ENCODE measurements around the gene RNASEH2A. TPM values are rescaled to one million over a fixed set of nuclear protein-coding genes. Genes with fewer than 3 reads are reported as not detected.

RNASEH2A gene
- total and polyA plus RNA-seq, 2 of the 13 experiments (the other 11 are each of a cell fraction or from before 2014, with no cell fraction given) = 25.1 to 35.8 TPM

GRCh38 chr19:12789904-12790619 lies 16.3 kb upstream of the RNASEH2A start (continued):
- TF ChIP-seq ZBTB37 (CRISPR knock-in tag; IDR thresholded peaks at IDR 0.05) = no peak
- TF ChIP-seq SP2 (CRISPR knock-in tag; IDR thresholded peaks at IDR 0.05) = no peak
- peak; percentile 58; the same call in 1 of the 2 replicates for TF ChIP-seq ZFP91 (CRISPR knock-in tag; IDR thresholded peaks at IDR 0.05; ENCODE audit: borderline replicate concordance)
- 0 out of 2 replicates have a peak, but pooled peaks have one; percentile 8 for TF ChIP-seq ZBTB43 (CRISPR knock-in tag; conservative IDR thresholded peaks at IDR 0.05)
- no peak for TF ChIP-seq ZNF138 (CRISPR knock-in tag; IDR thresholded peaks at IDR 0.05; ENCODE audit: low read depth)
- TF ChIP-seq SP4 (CRISPR knock-in tag; IDR thresholded peaks at IDR 0.05) = no peak; the same call in 1 of the 2 replicates
- no peak for TF ChIP-seq ZNF567 (CRISPR knock-in tag; IDR thresholded peaks at IDR 0.05; ENCODE audit: borderline replicate concordance)
- TF ChIP-seq CSRNP1 (CRISPR knock-in tag; IDR thresholded peaks at IDR 0.05) = no peak; the same call in 1 of the 2 replicates
- no peak for TF ChIP-seq MLLT10 (CRISPR knock-in tag; IDR thresholded peaks at IDR 0.05)
- TF ChIP-seq ZMAT3 (CRISPR knock-in tag; conservative IDR thresholded peaks at IDR 0.05) = peak; percentile 75; the same call in 1 of the 2 replicates
- peak; percentile 95 for TF ChIP-seq HNRNPLL (IDR thresholded peaks at IDR 0.05; ENCODE audit: low read depth, low read length, poor library complexity, severe bottlenecking)
- no peak for TF ChIP-seq RBAK (CRISPR knock-in tag; IDR thresholded peaks at IDR 0.05)
- peak; percentile 59 for TF ChIP-seq TEAD3 (CRISPR knock-in tag; optimal IDR thresholded peaks at IDR 0.05; ENCODE audit: borderline replicate concordance)
- TF ChIP-seq ZNF24 (IDR thresholded peaks at IDR 0.05) = no peak
- TF ChIP-seq ZNF280B (CRISPR knock-in tag; IDR thresholded peaks at IDR 0.05; ENCODE audit: borderline replicate concordance) = 0 out of 2 replicates have a peak, but pooled peaks have one; percentile 42
- TF ChIP-seq FOXO1 (CRISPR knock-in tag; IDR thresholded peaks at IDR 0.05) = 0 out of 2 replicates have a peak, but pooled peaks have one; percentile 37
- peak; percentile 81; the same call in 2 of the 3 replicates for TF ChIP-seq MXI1 (IDR thresholded peaks at IDR 0.05; ENCODE audit: borderline replicate concordance, low read depth, low read length)
- TF ChIP-seq MAZ (IDR thresholded peaks at IDR 0.05; ENCODE audit: borderline replicate concordance, low read depth, low read length) = peak; percentile 82
- peak; percentile 85 for TF ChIP-seq MAZ (CRISPR knock-in tag; IDR thresholded peaks at IDR 0.05; ENCODE audit: low read depth)
- TF ChIP-seq SATB2 (CRISPR knock-in tag; IDR thresholded peaks at IDR 0.05) = no peak
- peak in 1 of 2 experiments; percentile 78; a peak in 2 of 4 replicates for TF ChIP-seq KLF16 (CRISPR knock-in tag; IDR thresholded peaks at IDR 0.05)
